HG03521 (cell line): ENCODE data around the gene APLF.
"Not testable (repeated sequence)": the region's sequence is repeated elsewhere in the genome, so short reads cannot be mapped to it uniquely, and the experiment has no call there.

Experiments used
- ATAC-seq: cut with Tn5 transposase; IDR thresholded peaks from one replicate; pipeline ENCODE4 v1.9.1; 2021; ENCODE audit warnings: mild to moderate bottlenecking, moderate library complexity; ENCODE audit not compliant: unreplicated experiment

The APLF gene

DNA sequence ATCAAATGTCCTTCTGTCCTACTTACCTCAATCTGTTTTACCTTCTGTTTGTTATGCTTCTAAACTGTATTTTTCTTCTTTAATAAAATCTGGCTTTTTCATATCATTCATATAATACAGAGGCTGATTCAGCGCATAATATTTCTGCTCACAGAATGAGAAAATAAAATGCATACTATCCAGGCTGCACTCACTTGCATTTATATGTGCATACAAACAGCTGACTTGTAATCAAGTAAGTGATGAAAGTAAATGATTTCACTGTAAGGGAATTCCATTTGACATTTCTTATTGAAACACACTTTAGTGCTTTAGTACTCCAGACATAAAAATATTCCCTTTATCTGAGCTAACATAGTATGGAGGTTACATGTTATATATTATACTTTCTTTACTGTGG, 100.7 kb downstream of the APLF start:
- ATAC-seq: no peak

GRCh38 chr2:68569604-68570003, 102.2 kb downstream of the APLF start:
- no peak for ATAC-seq

GRCh38 chr2:68570434-68570833, 103.0 kb downstream of the APLF start:
- not testable (repeated sequence) for ATAC-seq

- no peak for ATAC-seq
Observed at GRCh38 chr2:68574202-68574791, 106.9 kb downstream of the APLF start.

DNA sequence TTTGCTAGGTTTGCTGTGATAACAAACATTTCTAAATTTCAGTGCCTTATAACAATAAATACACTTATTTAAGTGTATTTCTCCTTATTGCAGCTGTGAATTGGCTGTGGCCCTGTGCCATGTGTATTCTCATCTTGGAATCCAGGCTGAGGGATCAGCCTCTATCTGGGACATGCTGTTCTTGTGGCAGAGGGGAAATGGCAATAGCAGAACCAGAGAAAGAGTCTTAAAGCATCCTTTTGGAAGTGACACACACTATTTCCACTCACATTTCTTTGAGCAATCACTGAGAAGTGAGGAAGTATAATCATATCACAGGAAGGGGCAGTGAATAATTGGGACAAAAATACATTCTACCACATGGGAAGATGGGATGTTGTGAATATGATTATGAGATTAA, 109.8 kb downstream of the APLF start:
- no peak for ATAC-seq

- no peak for ATAC-seq
Observed at GRCh38 chr2:68579689-68580088, 112.3 kb downstream of the APLF start.

GRCh38 chr2:68588589-68588988, 121.2 kb downstream of the APLF start:
- ATAC-seq: no peak

- no peak for ATAC-seq
Observed at GRCh38 chr2:68589963-68590362, 122.6 kb downstream of the APLF start.

DNA sequence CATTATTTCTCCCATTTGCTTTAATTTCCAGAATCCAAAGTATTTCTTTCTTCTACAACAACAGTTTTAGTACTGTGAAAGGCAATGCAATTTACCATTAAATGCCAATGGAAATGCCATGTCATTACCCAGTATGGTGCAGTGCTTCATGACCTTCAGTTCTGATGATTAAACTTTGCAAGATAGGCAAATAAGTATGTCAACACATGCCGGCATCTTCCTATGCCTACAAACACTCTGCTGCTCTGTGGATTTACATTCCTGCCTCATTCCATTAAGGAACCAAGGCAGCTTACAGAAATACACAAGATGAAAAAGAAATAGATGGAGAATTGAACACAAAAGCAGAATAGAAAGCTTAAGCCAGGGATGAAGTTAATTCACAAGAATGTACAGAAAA, 123.3 kb downstream of the APLF start:
- no peak for ATAC-seq

DNA sequence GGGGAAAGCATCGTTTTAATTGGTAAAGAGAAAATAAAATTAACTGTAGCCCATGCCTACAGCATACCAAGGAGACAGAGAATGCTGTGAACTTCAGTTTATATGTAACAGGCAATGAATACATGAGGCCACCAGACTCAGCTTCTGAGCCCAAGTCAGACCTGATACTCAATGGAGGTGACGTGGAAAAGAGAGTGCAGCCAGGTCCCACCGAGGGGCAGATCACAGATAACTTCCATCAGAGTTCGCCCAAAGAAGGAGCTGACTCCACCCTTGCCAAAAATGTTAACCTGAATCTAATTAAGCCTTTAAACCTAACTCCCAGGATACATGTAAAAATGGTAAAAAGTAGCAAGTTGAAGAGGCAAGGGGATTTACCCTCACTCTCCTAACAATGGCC, 123.8 kb downstream of the APLF start:
- ATAC-seq: no peak

- no peak for ATAC-seq
Observed at GRCh38 chr2:68594041-68594440, 126.7 kb downstream of the APLF start.

GRCh38 chr2:68594674-68595492, 127.5 kb downstream of the APLF start:
- ATAC-seq: no peak

DNA sequence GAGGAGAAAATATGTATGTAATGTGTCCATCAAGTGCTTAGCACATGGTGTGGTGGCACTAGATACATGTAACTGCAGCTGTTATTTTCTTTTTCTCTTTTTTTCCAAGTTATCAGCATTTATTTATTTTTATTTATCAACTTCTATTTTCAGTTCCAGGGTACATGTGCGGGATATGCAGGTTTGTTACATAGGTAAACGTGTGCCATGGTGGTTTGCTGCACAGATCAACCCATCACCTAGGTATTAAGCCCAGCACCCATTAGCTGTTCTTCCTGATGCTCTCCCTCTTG, 128.1 kb downstream of the APLF start:
- not testable (repeated sequence) for ATAC-seq

DNA sequence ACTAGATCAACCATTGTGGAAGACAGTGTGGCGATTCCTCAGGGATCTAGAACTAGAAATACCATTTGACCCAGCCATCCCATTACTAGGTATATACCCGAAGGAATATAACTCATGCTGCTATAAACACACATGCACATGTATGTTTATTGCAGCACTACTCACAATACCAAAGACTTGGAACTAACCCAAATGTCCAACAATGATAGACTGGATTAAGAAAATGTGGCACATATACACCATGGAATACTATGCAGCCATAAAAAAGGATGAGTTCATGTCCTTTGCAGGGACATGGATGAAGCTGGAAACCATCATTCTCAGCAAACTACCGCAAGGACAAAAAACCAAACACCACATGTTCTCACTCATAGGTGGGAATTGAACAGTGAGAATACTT, 133.1 kb downstream of the APLF start:
- not testable (repeated sequence) for ATAC-seq

- ATAC-seq: no peak
Observed at GRCh38 chr2:68603059-68603458, 135.7 kb downstream of the APLF start.

DNA sequence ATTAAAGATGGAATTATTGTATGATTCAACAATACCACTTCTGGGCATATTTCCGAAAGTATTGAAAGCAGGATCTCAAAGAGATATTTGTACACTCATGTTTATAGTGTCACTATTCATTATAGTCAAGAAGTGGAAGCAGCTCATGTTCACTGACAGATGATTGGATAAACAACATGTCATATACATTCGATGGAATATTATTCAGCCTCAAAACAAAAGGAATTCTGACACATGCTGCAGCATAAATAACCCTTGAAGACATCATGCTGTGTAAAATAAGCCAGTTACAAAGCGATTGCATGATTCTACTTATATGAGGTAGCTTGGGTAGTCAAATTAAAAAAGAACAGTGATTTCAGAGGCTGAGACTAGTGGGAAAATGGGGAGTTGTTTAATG, 136.7 kb downstream of the APLF start:
- no peak for ATAC-seq

DNA sequence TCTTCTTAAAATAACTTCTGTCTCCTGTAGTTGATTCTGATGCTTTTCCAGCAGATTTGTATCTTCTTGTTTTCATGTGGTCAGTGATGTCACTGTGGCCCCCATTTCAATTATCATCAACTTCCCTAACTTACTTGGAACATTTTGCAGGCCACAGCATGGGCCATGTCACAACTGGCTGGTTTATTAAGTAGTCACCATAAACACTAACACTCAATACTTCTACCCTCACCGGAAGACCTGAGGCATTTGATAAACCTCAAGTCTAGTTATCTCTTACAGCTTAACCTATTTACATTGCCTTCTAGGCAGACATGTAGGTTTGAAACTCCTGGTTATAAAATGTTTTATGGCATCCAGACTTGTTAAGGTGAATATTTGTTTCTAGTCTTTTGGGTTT, 138.6 kb downstream of the APLF start:
- no peak for ATAC-seq

GRCh38 chr2:68606759-68607158, 139.4 kb downstream of the APLF start:
- no peak for ATAC-seq

DNA sequence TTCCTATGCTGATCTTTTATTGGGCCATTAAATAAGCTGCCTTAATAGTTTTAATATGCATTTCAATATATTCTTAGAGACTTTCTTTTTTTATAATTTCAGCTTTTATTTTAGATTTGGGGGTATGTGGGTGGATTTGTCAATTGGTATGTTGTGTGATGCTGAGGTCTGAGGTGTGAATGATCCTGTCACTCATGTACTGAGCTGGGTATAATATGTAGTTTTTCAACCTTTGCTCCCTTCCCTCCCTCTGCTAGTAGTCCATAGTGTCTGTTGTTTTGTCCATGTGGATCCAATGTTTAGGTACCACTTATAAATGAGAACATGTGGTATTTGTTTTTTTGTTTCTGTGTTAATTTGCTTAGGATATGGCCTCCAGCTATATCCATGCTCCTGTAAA, 140.5 kb downstream of the APLF start:
- no peak for ATAC-seq

DNA sequence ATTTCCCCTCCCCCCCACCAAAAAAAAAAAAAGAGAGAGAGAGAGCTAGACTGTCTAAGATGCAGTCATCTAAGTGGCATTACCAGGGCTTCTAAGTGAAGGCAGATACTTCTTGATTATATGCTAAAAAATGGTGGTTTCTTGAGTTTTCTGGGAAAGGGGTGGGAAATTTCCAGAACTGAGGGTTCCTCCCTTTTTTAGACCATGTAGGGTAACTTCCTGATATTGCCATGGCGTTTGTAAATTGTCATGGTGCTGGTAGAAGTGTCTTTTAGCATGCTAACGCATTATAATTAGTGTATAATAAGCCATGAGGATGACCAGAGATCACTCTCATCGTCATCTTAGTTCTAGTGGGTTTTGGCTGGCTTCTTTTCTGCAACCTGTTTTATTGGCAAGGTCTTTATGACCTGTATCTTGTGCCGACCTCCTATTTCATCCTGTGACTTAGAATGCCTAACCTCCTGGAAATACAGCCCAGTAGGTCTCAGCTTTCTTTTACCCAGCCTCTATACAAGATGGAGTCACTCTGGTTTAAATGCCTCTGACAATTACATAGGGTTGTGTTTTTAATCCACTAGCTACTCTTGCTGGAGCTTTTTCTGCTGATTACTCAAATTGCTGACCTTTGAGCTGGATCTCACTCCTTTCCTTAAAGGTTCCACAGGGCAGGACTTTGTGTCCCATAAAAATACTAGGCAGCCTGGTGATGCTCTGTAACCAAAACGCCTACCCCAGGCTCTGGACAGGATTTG, 145.6 kb downstream of the APLF start:
- no peak for ATAC-seq

GRCh38 chr2:68620772-68621171, 153.4 kb downstream of the APLF start:
- no peak for ATAC-seq

GRCh38 chr2:68623820-68624219, 156.4 kb downstream of the APLF start:
- no peak for ATAC-seq
